Measurements from ENCODE around the gene RRP1B.

RRP1B gene

GRCh38 chr21:43652616-43653015 lies 6.7 kb upstream of the RRP1B start:
- TF ChIP-seq REST (IDR thresholded peaks at IDR 0.05; ENCODE audit: insufficient read depth in 1 of 2, low read depth in 2 of 2, low read length in 2 of 2) (no peak), TAF1 (IDR thresholded peaks at IDR 0.05; ENCODE audit: borderline replicate concordance, insufficient read depth, low read length) (no peak)

GRCh38 chr21:43653626-43654025 lies 5.7 kb upstream of the RRP1B start:
- no peak for TF ChIP-seq REST (IDR thresholded peaks at IDR 0.05; ENCODE audit: insufficient read depth in 1 of 2, low read depth in 2 of 2, low read length in 2 of 2)

DNA sequence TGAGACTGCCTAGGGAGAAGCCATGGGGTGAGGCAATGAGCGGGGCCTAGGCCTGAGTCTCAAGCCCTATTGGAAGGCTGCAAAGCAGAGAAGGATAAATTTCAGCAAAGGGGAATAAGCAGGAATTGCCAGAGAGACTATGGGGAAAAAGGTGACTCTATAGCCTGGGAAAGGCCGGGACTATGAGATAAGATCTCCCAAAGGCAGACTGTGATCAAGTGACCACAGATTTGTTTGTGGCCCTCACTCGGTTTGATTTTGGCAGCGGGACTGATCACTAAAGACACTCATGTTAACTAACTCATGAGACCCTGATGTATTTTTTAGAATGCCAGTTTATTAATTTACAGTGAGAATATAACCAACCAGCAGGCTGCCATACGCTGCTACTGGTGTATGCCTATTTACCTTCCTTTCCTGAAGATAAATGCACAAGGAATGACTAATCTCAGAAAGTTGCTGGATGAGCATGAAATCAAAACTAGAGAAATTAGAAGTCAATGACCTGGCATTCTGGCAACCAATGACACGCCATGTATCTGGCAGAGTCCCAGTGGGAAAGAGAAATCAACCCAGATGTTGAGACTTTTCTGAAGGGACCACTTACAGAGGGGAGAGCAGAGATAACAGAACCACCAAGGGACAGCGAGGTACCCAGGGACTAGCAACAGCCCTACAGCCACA lies 4.4 kb upstream of the RRP1B start:
- TF ChIP-seq POLR2AphosphoS5 (IDR thresholded peaks at IDR 0.05; ENCODE audit: low read depth, low read length) (no peak), FOXP2 (optimal IDR thresholded peaks at IDR 0.05; ENCODE audit: borderline replicate concordance, extremely low read depth, extremely low read length, insufficient read depth) (no peak), REST (IDR thresholded peaks at IDR 0.05; ENCODE audit: insufficient read depth in 1 of 2, low read depth in 2 of 2, low read length in 2 of 2) (no peak)

DNA sequence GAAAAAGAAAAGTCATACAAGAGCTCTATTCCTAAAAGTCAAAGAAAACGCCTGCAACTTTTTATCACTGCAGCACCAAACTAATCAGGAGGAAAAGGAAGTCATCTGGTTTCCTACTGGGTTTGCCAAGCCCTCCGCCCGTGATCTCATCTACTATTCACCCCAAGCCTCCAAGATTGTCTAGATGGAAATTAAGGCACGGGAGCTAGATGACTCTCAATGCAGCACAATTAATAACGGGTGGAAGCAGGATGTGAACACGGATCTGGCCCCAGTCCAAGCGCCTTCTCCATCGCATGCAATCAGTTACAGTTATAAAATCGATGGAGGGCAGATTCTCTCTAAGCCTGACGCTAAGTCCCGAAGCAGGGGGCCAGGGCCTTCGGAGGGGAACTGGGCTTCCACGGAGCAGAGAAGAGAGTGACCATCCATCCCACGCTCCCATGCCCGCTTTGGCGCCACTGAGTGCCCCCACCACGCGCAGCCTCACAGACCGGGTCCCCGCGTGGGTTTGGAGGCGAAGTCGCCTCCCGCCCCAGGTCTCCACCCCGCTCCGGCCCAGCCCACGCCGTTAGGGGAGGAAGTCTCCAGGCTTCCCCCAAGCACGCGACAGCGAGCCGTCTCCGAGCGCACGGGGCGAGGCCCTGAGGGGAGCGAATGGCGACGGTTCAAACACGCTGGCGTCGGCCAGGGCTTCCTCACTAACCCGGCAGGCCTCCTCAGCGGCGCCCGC lies 1.8 kb upstream of the RRP1B start:
- TF ChIP-seq TAF1 (IDR thresholded peaks at IDR 0.05; ENCODE audit: borderline replicate concordance, insufficient read depth, low read length) (no peak), SIN3A (IDR thresholded peaks at IDR 0.05; ENCODE audit: borderline replicate concordance, insufficient read depth, low read length) (no peak), FOXP2 (optimal IDR thresholded peaks at IDR 0.05; ENCODE audit: borderline replicate concordance, extremely low read depth, extremely low read length, insufficient read depth) (no peak), POLR2AphosphoS5 (IDR thresholded peaks at IDR 0.05; ENCODE audit: low read depth, low read length) (no peak), REST (IDR thresholded peaks at IDR 0.05; ENCODE audit: insufficient read depth in 1 of 2, low read depth in 2 of 2, low read length in 2 of 2) (no peak)

- TF ChIP-seq FOXP2 (optimal IDR thresholded peaks at IDR 0.05; ENCODE audit: borderline replicate concordance, extremely low read depth, extremely low read length, insufficient read depth) = no peak
- no peak for TF ChIP-seq POLR2AphosphoS5 (IDR thresholded peaks at IDR 0.05; ENCODE audit: low read depth, low read length)
- TF ChIP-seq REST (IDR thresholded peaks at IDR 0.05; ENCODE audit: insufficient read depth in 1 of 2, low read depth in 2 of 2, low read length in 2 of 2) = no peak
- no peak for TF ChIP-seq SIN3A (IDR thresholded peaks at IDR 0.05; ENCODE audit: borderline replicate concordance, insufficient read depth, low read length)
- no peak for TF ChIP-seq TAF1 (IDR thresholded peaks at IDR 0.05; ENCODE audit: borderline replicate concordance, insufficient read depth, low read length)
Observed at GRCh38 chr21:43658088-43658741, 1.1 kb upstream of the RRP1B start.

All from PFSK-1 (cell line).